ENCODE data around the gene MAP4K3. TPM values are rescaled to one million over a fixed set of nuclear protein-coding genes. Genes with fewer than 3 reads are reported as not detected.
"Not testable (repeated sequence)": the region's sequence is repeated elsewhere in the genome, so short reads cannot be mapped to it uniquely, and the experiment has no call there.

The MAP4K3 gene
- total RNA-seq, 1 experiment from 2014 or later, result 97.4 TPM

- no peak overlapping the region for H2AFZ ChIP-seq (ENCODE audit: low read length)
- H3K27me3 ChIP-seq (ENCODE audit: low read length), result no peaks in the 10 kb centered on the region
- DNase-seq (no peak), ATAC-seq (no peak)
- no peak overlapping the region for H3K9ac ChIP-seq (ENCODE audit: low read length)
- no peak for TF ChIP-seq CTCF (conservative IDR thresholded peaks at IDR 0.05; ENCODE audit: low read depth, low read length)
- no peak for TF ChIP-seq EZH2 (IDR thresholded peaks at IDR 0.05; ENCODE audit: low read length, unreplicated experiment)
- TF ChIP-seq EZH2phosphoT487 (IDR thresholded peaks at IDR 0.05; ENCODE audit: borderline replicate concordance, low read length), result no peak
- H3K36me3 ChIP-seq (ENCODE audit: low read depth, low read length), result 0 out of 2 replicates have a peak, but pooled peaks cover 9% of the 10 kb centered on the region
- peaks cover 97% of the 10 kb centered on the region for H3K79me2 ChIP-seq (ENCODE audit: low read length)
- intact Hi-C loops (cut with micrococcal nuclease), result no loop called here
- POLR2A ChIA-PET (ENCODE audit: unreplicated experiment), result no interaction called here
- H3K9me2 ChIP-seq (replicated peaks; ENCODE audit: low read length), result no peaks in the 10 kb centered on the region
- BruUV-seq (replicated peaks), result no TSS peak
- CTCF ChIA-PET, result no interaction called here
- 0 out of 2 replicates have a peak, but pooled peaks cover 4% of the 10 kb centered on the region for H4K20me1 ChIP-seq (ENCODE audit: low read length)
- no peak overlapping the region for H3K4me3 ChIP-seq (ENCODE audit: low read length)
- no peaks in the 10 kb centered on the region for H3K9me3 ChIP-seq (ENCODE audit: low read length)
- no peak overlapping the region for H3K27ac ChIP-seq (ENCODE audit: low read length)
- H3F3A ChIP-seq (ENCODE audit: low read length, unreplicated experiment), result peaks cover 4% of the 10 kb centered on the region
- no peak overlapping the region for H3K4me2 ChIP-seq (ENCODE audit: low read length)
- peaks cover 8% of the 10 kb centered on the region for H3K4me1 ChIP-seq (ENCODE audit: insufficient read depth, low read length)
Measured at GRCh38 chr2:39386064-39386463, 51.0 kb downstream of the MAP4K3 start.

- Histone ChIP-seq H3K9ac (ENCODE audit: low read length) (no peak overlapping the region), H3K27ac (ENCODE audit: low read length) (no peak overlapping the region), H3K36me3 (ENCODE audit: low read depth, low read length) (0 out of 2 replicates have a peak, but pooled peaks cover 9% of the 10 kb centered on the region), H2AFZ (ENCODE audit: low read length) (no peak overlapping the region), H3F3A (ENCODE audit: low read length, unreplicated experiment) (peaks cover 4% of the 10 kb centered on the region), H3K9me2 (replicated peaks; ENCODE audit: low read length) (no peaks in the 10 kb centered on the region), H3K4me1 (ENCODE audit: insufficient read depth, low read length) (peaks cover 17% of the 10 kb centered on the region), H3K4me2 (ENCODE audit: low read length) (no peak overlapping the region), H3K27me3 (ENCODE audit: low read length) (no peaks in the 10 kb centered on the region), H3K79me2 (ENCODE audit: low read length) (peaks cover 97% of the 10 kb centered on the region), H3K4me3 (ENCODE audit: low read length) (no peak overlapping the region), H3K9me3 (ENCODE audit: low read length) (no peaks in the 10 kb centered on the region), H4K20me1 (ENCODE audit: low read length) (0 out of 2 replicates have a peak, but pooled peaks cover 4% of the 10 kb centered on the region)
- no TSS peak for BruUV-seq (replicated peaks)
- intact Hi-C loops (cut with micrococcal nuclease), result no loop called here
- no peak; the same call in 1 of the 2 replicates for ATAC-seq
- peak; percentile 39 for DNase-seq
- ChIA-PET CTCF (no interaction called here), POLR2A (ENCODE audit: unreplicated experiment) (no interaction called here)
- TF ChIP-seq CTCF (conservative IDR thresholded peaks at IDR 0.05; ENCODE audit: low read depth, low read length) (no peak), EZH2phosphoT487 (IDR thresholded peaks at IDR 0.05; ENCODE audit: borderline replicate concordance, low read length) (no peak), EZH2 (IDR thresholded peaks at IDR 0.05; ENCODE audit: low read length, unreplicated experiment) (no peak)
Measured at GRCh38 chr2:39385172-39385571, 51.9 kb downstream of the MAP4K3 start.

- H3K27ac ChIP-seq (ENCODE audit: low read length); H3K27me3 ChIP-seq (ENCODE audit: low read length); DNase-seq; POLR2A ChIA-PET (ENCODE audit: unreplicated experiment); H3K9ac ChIP-seq (ENCODE audit: low read length); H2AFZ ChIP-seq (ENCODE audit: low read length); H3K9me2 ChIP-seq (replicated peaks; ENCODE audit: low read length); H4K20me1 ChIP-seq (ENCODE audit: low read length); H3K4me2 ChIP-seq (ENCODE audit: low read length); CTCF ChIA-PET; H3F3A ChIP-seq (ENCODE audit: low read length, unreplicated experiment); H3K36me3 ChIP-seq (ENCODE audit: low read depth, low read length); BruUV-seq (replicated peaks); H3K9me3 ChIP-seq (ENCODE audit: low read length); ATAC-seq; H3K4me3 ChIP-seq (ENCODE audit: low read length): not testable (repeated sequence)
- Histone ChIP-seq H3K4me1 (ENCODE audit: insufficient read depth, low read length) (peaks cover 26% of the 10 kb centered on the region), H3K79me2 (ENCODE audit: low read length) (peaks cover 97% of the 10 kb centered on the region)
- intact Hi-C loops (cut with micrococcal nuclease), result loop anchor here (5.0 kb wide), 2 partner anchors 123 to 313 kb away; no protein-coding TSS in a partner anchor
Measured at GRCh38 chr2:39384071-39384470, 53.0 kb downstream of the MAP4K3 start.

All from PC-3 (cell line).